CD4-positive, alpha-beta memory T cell (primary cell): ENCODE results near the gene ORC4. TPM values are rescaled to one million over a fixed set of nuclear protein-coding genes. Genes with fewer than 3 reads are reported as not detected.
A peak's percentile ranks its signal among the peaks of the same experiment; 100 is the strongest.

Source experiments
- CTCF ChIA-PET: fragments of 350-600 bp; sonication (Branson Sonifier 250); formaldehyde crosslinking; loops from one replicate; lab custom pipeline; 2021; ENCODE audit warnings: inconsistent platforms; ENCODE audit not compliant: partially characterized antibody; lab: Charles Lee
- POLR2A ChIA-PET: fragments of 350-600 bp; sonication (Branson Sonifier 250); formaldehyde crosslinking; loops from one replicate; lab custom pipeline; 2021; ENCODE audit not compliant: partially characterized antibody; lab: Charles Lee
- DNase-seq, 5 donors: peaks; one replicate each; pipeline versions ENCODE4 v3.0.0 to v3.0.0-alpha.2; 2020 to 2022; ENCODE audit warnings: mixed read lengths in 1 of 5
- H3K27ac ChIP-seq: one replicate; pipeline ENCODE4 v1.7.0; 2013; ENCODE audit warnings: low read depth, low read length
- H3K27me3 ChIP-seq: 2 replicates; pipeline ENCODE4 v1.7.0; 2013; ENCODE audit warnings: mild to moderate bottlenecking, low read length, moderate library complexity; ENCODE audit not compliant: insufficient read depth
- H3K36me3 ChIP-seq: 2 replicates; pipeline ENCODE4 v1.7.0; 2013; ENCODE audit warnings: mild to moderate bottlenecking, low read length, moderate library complexity; ENCODE audit not compliant: insufficient read depth
- H3K4me1 ChIP-seq: 2 replicates; pipeline ENCODE4 v1.7.0; 2013; ENCODE audit warnings: mild to moderate bottlenecking, low read length, moderate library complexity; ENCODE audit not compliant: insufficient read depth
- H3K4me3 ChIP-seq, 2 donors: one replicate each; pipeline ENCODE4 v1.7.0; 2013; ENCODE audit warnings: low read length in 2 of 2, mild to moderate bottlenecking in 1 of 2
- H3K9me3 ChIP-seq, 2 donors: one replicate each; pipeline ENCODE4 v1.7.0; 2013; ENCODE audit warnings: low read length in 2 of 2, control low read depth in 1 of 2; ENCODE audit not compliant: control insufficient read depth in 1 of 2
- H3K27ac Mint-ChIP-seq, 7 donors: one replicate each; pipeline ENCODE4 v1.8.0; 2020 to 2021; ENCODE audit warnings: mixed read lengths in 7 of 7, mild to moderate bottlenecking in 6 of 7, inconsistent platforms in 3 of 7, moderate library complexity in 3 of 7
- H3K27me3 Mint-ChIP-seq, 2 donors: one replicate each; pipeline ENCODE4 v1.8.0; 2020 to 2021; ENCODE audit warnings: mixed read lengths in 2 of 2
- H3K36me3 Mint-ChIP-seq, 2 donors: one replicate each; pipeline ENCODE4 v1.8.0; 2020 to 2021; ENCODE audit warnings: mixed read lengths in 2 of 2, inconsistent platforms in 1 of 2, mild to moderate bottlenecking in 1 of 2
- H3K4me1 Mint-ChIP-seq, 4 donors: one replicate each; pipeline ENCODE4 v1.8.0; 2020 to 2021; ENCODE audit warnings: mixed read lengths in 4 of 4, mild to moderate bottlenecking in 1 of 4
- H3K4me3 Mint-ChIP-seq, 8 donors: one replicate each; pipeline ENCODE4 v1.8.0; 2020 to 2021; ENCODE audit warnings: mixed read lengths in 8 of 8, mild to moderate bottlenecking in 7 of 8, moderate library complexity in 6 of 8, inconsistent platforms in 3 of 8
- H3K9me3 Mint-ChIP-seq, 8 donors: one replicate each; pipeline ENCODE4 v1.8.0; 2020 to 2021; ENCODE audit warnings: mixed read lengths in 8 of 8, mild to moderate bottlenecking in 5 of 8, inconsistent platforms in 3 of 8, moderate library complexity in 1 of 8
- intact Hi-C: fragments of 100-400 bp; cut with micrococcal nuclease; formaldehyde crosslinking; loops from one replicate; pipeline ENCODE4 v1.15.1; 2023
- polyA plus RNA-seq, 2 donors: library from polyadenylated mRNA; unstranded; fragments of 300-500 nt; fragmentation: Illumina TruSeq; gene quantifications; one replicate each; pipeline ENCODE4 v1.2.3, GENCODE V29; 2021
- total RNA-seq, 2 experiments: library from RNA; stranded (reverse); gene quantifications; one replicate each; pipeline ENCODE4 v1.2.3, GENCODE V29; 2021

Gene ORC4
- total and polyA plus RNA-seq, 4 experiments from 2014 or later = 42.9 to 60.1 (median 56.1) TPM

DNA sequence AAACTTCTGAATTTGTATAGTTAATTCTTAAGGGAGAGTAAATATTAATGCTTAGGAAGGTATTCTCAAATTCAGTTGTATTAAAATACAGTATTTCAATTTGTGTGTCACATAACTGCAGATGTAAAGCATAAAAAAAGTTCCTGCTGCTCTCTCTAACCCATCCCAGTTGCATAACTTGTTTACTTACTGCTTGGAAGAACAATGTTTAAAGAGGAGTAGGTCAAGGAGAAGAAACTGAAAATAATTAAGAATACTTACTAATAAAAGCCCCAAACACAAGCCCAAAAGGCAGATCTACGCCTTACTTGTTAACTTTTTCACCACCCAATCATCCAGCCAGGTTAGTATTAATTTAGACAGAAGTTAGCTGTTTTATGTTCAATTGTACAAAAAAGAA is 81.2 kb downstream of the ORC4 start:
- H3K4me1 Mint-ChIP-seq = peaks cover 0 to 1% (median 0%) of the 10 kb centered on the region in 4 donors
- Histone ChIP-seq H3K27me3 (no peaks in the 10 kb centered on the region), H3K27ac (no peak overlapping the region), H3K36me3 (peaks cover 14% of the 10 kb centered on the region), H3K4me3 (no peak overlapping the region), H3K4me1 (no peaks in the 10 kb centered on the region), H3K9me3 (no peaks in the 10 kb centered on the region)
- H3K4me3 Mint-ChIP-seq = no peak overlapping the region
- H3K36me3 Mint-ChIP-seq = peaks cover 15 to 61% of the 10 kb centered on the region in 2 donors
- H3K27ac Mint-ChIP-seq = peak overlapping the region in 6 of 7 donors; percentile 16 to 69 (median 46)
- DNase-seq = no peak
- no peaks in the 10 kb centered on the region for H3K9me3 Mint-ChIP-seq
- intact Hi-C loops = no loop called here
- ChIA-PET POLR2A (no interaction called here), CTCF (interaction anchor here (1.3 kb wide), 1 partner anchor 570 kb away, joined by 3 read pairs; no protein-coding TSS in a partner anchor)
- H3K27me3 Mint-ChIP-seq = no peaks in the 10 kb centered on the region

DNA sequence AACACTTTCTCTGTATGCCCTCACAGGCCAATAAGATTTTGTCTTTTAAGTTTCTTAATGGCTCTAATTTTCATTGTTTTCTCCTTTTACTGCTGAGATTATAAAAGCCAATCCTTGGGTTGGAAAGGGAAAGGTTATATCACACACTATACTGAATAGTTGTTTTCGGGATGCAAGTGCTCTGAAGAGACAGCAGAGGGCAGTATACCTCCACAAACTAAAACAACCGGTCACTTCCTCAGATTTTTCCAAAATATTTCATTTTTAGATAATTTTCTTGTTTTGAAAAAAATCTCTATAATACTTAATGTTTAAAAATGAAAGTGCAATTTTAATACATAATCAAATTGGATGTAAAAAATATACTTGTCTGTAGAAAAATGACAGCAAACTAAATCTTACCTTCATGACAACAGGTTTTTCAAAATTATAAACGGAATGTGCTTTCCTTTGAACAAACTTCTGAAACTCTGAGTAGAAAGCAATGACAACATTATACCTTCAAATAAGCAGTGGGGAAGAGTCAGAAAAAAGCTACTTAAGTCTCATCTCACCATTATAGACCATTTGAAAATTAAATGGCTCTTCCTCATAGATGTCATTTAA is 82.7 kb downstream of the ORC4 start:
- DNase-seq = peak in 4 of 5 donors; percentile 23 to 37 (median 28)

DNA sequence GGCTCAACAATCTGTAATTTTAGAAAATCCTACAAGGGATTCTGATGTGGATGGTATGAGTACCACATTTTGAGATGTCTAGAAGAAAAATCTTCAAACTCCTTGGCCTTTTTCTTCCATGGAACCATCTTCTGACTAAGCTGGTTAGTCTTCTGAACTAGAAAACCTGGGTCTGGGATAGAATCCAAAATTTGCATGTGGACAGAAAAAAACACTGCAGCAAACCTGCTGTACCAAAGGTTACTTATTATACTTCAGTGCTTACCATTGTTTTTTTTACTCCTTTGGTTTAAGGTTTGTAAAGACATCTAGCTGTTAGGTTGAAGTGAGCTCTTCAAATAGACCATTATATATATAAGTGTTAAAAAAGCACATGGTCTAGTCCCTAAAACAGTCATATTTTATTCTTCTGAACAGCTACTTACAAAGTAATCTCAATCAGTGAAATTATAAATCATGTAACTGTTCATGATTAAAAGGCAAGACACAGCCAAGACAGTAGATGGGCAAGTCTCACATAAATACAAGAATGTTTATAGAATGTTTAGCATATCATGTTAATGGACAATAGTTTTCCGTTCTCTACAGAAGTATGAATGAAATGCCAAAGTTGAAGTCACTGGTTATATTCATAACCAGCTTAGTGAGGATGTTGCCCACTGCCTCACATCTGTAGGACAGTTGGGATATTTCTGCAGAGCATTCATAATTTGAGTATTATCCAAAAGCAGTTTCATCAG is 85.5 kb downstream of the ORC4 start:
- CTCF ChIA-PET = interaction anchor here (0.8 to 4.6 kb wide), 4 partner anchors 13 to 1056 kb away, joined by 3 to 40 read pairs (median 14); no protein-coding TSS in a partner anchor
- DNase-seq = no peak
- Mint-ChIP-seq H3K4me1 (peaks cover 0 to 1% (median 0%) of the 10 kb centered on the region in 4 donors), H3K9me3 (no peaks in the 10 kb centered on the region), H3K27me3 (no peaks in the 10 kb centered on the region), H3K4me3 (no peak overlapping the region), H3K36me3 (peaks cover 32 to 63% of the 10 kb centered on the region in 2 donors), H3K27ac (peak overlapping the region in 1 of 7 donors; percentile 27)
- peaks cover 22% of the 10 kb centered on the region for H3K36me3 ChIP-seq
- H3K4me1 ChIP-seq = no peaks in the 10 kb centered on the region
- no peaks in the 10 kb centered on the region for H3K9me3 ChIP-seq
- intact Hi-C loops = no loop called here
- H3K27me3 ChIP-seq = no peaks in the 10 kb centered on the region
- H3K4me3 ChIP-seq = no peak overlapping the region
- POLR2A ChIA-PET = no interaction called here
- H3K27ac ChIP-seq = no peak overlapping the region

More for the DNA sequence above, 82.7 kb downstream of the ORC4 start:
- Mint-ChIP-seq H3K27me3 (no peaks in the 10 kb centered on the region), H3K4me3 (no peak overlapping the region), H3K36me3 (peaks cover 19 to 61% of the 10 kb centered on the region in 2 donors), H3K9me3 (no peaks in the 10 kb centered on the region), H3K4me1 (peaks cover 0 to 1% (median 0%) of the 10 kb centered on the region in 4 donors), H3K27ac (peak overlapping the region in 1 of 7 donors; percentile 13)
- Histone ChIP-seq H3K27ac (no peak overlapping the region), H3K36me3 (peaks cover 18% of the 10 kb centered on the region), H3K27me3 (no peaks in the 10 kb centered on the region), H3K9me3 (no peaks in the 10 kb centered on the region), H3K4me1 (no peaks in the 10 kb centered on the region), H3K4me3 (no peak overlapping the region)
- POLR2A ChIA-PET = interaction anchor here (1.0 kb wide), 1 partner anchor 10 kb away, joined by 3 read pairs; no protein-coding TSS in a partner anchor
- CTCF ChIA-PET = interaction anchor here (0.7 to 4.6 kb wide), 10 partner anchors 11 to 1623 kb away, joined by 3 to 40 read pairs (median 4); no protein-coding TSS in a partner anchor
- intact Hi-C loops = loop anchor here (1.0 kb wide), 3 partner anchors 571 to 1623 kb away; no protein-coding TSS in a partner anchor

DNA sequence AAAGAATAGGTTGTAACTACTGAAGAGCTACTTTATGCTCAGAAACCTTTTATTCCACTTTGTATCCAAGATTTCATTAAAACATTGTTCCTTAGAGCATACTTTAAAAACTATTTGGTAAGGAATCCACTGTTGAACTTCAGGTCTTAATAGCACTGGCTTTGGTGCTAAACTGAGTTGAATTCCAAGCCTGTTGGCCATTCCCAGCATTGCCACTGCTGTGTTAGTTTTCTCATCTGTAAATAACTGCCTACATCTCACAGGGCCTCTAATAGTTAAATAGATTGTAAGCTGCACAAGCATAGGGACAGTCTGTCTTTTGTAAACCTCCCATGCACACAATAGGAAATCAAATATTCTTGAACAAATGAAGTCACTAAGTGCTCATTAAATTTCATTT is 86.6 kb downstream of the ORC4 start:
- no peaks in the 10 kb centered on the region for H3K9me3 ChIP-seq
- CTCF ChIA-PET = interaction anchor here (1.3 to 1.9 kb wide), 3 partner anchors 575 to 1056 kb away, joined by 3 to 6 read pairs (median 4); no protein-coding TSS in a partner anchor
- H3K36me3 Mint-ChIP-seq = peaks cover 38 to 64% of the 10 kb centered on the region in 2 donors
- no peaks in the 10 kb centered on the region for H3K27me3 Mint-ChIP-seq
- no peak for DNase-seq
- no peaks in the 10 kb centered on the region for H3K4me1 ChIP-seq
- H3K4me1 Mint-ChIP-seq = peaks cover 0 to 3% (median 0%) of the 10 kb centered on the region in 4 donors
- H3K4me3 Mint-ChIP-seq = no peak overlapping the region
- POLR2A ChIA-PET = no interaction called here
- H3K27ac ChIP-seq = no peak overlapping the region
- peaks cover 22% of the 10 kb centered on the region for H3K36me3 ChIP-seq
- intact Hi-C loops = no loop called here
- H3K4me3 ChIP-seq = no peak overlapping the region
- no peaks in the 10 kb centered on the region for H3K9me3 Mint-ChIP-seq
- no peak overlapping the region for H3K27ac Mint-ChIP-seq
- H3K27me3 ChIP-seq = no peaks in the 10 kb centered on the region

DNA sequence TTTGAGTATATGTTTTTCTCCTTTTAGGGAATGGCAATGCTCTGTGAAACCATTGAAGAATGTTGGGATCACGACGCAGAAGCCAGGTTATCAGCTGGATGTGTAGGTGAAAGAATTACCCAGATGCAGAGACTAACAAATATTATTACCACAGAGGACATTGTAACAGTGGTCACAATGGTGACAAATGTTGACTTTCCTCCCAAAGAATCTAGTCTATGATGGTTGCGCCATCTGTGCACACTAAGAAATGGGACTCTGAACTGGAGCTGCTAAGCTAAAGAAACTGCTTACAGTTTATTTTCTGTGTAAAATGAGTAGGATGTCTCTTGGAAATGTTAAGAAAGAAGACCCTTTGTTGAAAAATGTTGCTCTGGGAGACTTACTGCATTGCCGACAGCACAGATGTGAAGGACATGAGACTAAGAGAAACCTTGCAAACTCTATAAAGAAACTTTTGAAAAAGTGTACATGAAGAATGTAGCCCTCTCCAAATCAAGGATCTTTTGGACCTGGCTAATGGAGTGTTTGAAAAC is 93.4 kb downstream of the ORC4 start:
- Histone ChIP-seq H3K36me3 (no peaks in the 10 kb centered on the region), H3K4me3 (no peak overlapping the region), H3K9me3 (no peaks in the 10 kb centered on the region), H3K4me1 (peaks cover 9% of the 10 kb centered on the region), H3K27me3 (no peaks in the 10 kb centered on the region), H3K27ac (no peak overlapping the region)
- POLR2A ChIA-PET = no interaction called here
- H3K9me3 Mint-ChIP-seq = no peaks in the 10 kb centered on the region
- H3K36me3 Mint-ChIP-seq = peaks cover 32 to 41% of the 10 kb centered on the region in 2 donors
- no peak for DNase-seq
- peak overlapping the region in 3 of 7 donors; percentile 22 to 79 (median 38) for H3K27ac Mint-ChIP-seq
- peaks cover 11 to 20% (median 13%) of the 10 kb centered on the region in 4 donors for H3K4me1 Mint-ChIP-seq
- H3K4me3 Mint-ChIP-seq = no peak overlapping the region
- intact Hi-C loops = no loop called here
- no peaks in the 10 kb centered on the region for H3K27me3 Mint-ChIP-seq
- CTCF ChIA-PET = no interaction called here

DNA sequence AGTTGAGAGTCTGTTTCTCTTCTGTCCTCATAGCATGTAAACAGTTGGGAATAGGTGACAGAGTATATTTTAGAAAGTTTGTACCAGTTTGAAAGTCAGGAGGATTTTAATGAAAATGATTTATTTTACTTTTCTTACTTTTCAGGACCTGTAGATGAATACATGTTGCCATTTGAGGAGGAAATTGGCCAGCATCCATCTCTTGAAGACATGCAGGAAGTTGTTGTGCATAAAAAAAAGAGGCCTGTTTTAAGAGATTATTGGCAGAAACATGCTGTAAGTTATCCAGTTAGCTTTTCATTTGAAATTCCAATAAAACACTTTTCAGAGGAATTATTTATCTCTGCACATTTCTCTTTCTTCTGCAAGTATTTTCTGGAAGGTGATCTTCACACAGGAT is 94.7 kb downstream of the ORC4 start:
- ChIA-PET POLR2A (interaction anchor here (0.7 kb wide), 1 partner anchor 720 kb away, joined by 3 read pairs; no protein-coding TSS in a partner anchor), CTCF (no interaction called here)
- Histone ChIP-seq H3K36me3 (no peaks in the 10 kb centered on the region), H3K27me3 (no peaks in the 10 kb centered on the region), H3K27ac (no peak overlapping the region), H3K4me1 (peaks cover 9% of the 10 kb centered on the region), H3K4me3 (no peak overlapping the region), H3K9me3 (no peaks in the 10 kb centered on the region)
- Mint-ChIP-seq H3K27ac (peak overlapping the region; percentile 39 to 74 (median 58)), H3K4me1 (peaks cover 11 to 20% (median 13%) of the 10 kb centered on the region in 4 donors), H3K36me3 (peaks cover 33 to 46% of the 10 kb centered on the region in 2 donors), H3K27me3 (no peaks in the 10 kb centered on the region), H3K9me3 (no peaks in the 10 kb centered on the region), H3K4me3 (no peak overlapping the region)
- DNase-seq = no peak
- intact Hi-C loops = no loop called here

DNA sequence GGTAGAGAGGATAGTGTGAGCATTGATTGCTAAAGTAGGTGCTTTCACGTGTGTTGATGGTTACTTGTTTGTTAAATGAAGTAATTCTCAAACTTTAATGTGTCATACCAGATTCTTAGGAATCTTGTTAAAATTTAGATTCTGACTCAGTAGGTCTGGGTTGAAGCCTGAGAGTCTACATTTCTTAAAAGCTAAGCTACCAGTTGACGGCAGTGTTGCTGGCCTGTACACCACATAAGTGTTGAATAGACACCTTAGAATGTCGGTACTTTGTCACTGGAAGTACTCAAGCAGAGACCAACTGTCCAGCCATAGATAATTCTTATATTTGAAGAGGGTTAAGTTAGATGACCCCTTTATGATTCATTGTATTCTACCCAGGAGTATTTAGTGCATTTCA is 95.9 kb downstream of the ORC4 start:
- H3K4me3 Mint-ChIP-seq = no peak overlapping the region

More for the DNA sequence above, 95.9 kb downstream of the ORC4 start:
- no peak overlapping the region for H3K27ac Mint-ChIP-seq
- no peak for DNase-seq
- no peaks in the 10 kb centered on the region for H3K9me3 ChIP-seq
- intact Hi-C loops = no loop called here
- H3K4me1 Mint-ChIP-seq = peaks cover 11 to 20% (median 13%) of the 10 kb centered on the region in 4 donors
- ChIA-PET CTCF (no interaction called here), POLR2A (no interaction called here)
- H3K4me1 ChIP-seq = peaks cover 9% of the 10 kb centered on the region
- no peaks in the 10 kb centered on the region for H3K36me3 ChIP-seq
- no peaks in the 10 kb centered on the region for H3K9me3 Mint-ChIP-seq
- no peaks in the 10 kb centered on the region for H3K27me3 ChIP-seq
- H3K27ac ChIP-seq = no peak overlapping the region
- no peaks in the 10 kb centered on the region for H3K27me3 Mint-ChIP-seq
- H3K4me3 ChIP-seq = no peak overlapping the region
- peaks cover 30 to 47% of the 10 kb centered on the region in 2 donors for H3K36me3 Mint-ChIP-seq
